ENCODE measurements around the gene SLAMF1. TPM values are rescaled to one million over a fixed set of nuclear protein-coding genes. Genes with fewer than 3 reads are reported as not detected.
"Not testable (repeated sequence)": the region's sequence is repeated elsewhere in the genome, so short reads cannot be mapped to it uniquely, and the experiment has no call there.

The SLAMF1 gene
- total RNA-seq, 4 donors from 2014 or later: 1.1 to 2.2 (median 1.7) TPM; not detected in 1

DNA sequence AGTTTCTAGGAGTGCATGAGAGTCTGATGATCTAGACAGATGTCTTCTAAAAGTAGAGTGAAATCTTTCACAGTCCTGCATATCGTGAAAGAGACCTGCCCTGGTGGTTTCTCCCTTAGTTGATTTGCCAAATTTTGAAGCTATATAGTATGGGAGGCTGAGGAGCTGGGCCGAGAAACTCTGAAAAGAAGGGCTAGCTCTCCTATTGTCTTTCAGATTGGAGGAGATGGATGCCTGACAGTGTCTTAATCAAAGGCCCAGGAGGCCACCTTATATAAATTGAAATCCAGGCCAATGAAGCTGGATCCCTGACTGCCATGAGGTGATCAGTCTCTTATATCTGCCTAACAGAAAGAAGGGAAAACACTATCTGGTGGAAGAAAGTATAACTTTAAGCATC is 49.1 kb downstream of the SLAMF1 start:
- Histone ChIP-seq H3K27ac (no peak overlapping the region), H3K4me1 (no peaks in the 10 kb centered on the region), H3K36me3 (no peaks in the 10 kb centered on the region), H3K27me3 (no peaks in the 10 kb centered on the region), H3K4me3 (no peak overlapping the region), H3K9me3 (peaks cover 0 to 11% (median 8%) of the 10 kb centered on the region in 3 donors)
- intact Hi-C loops (cut with DNase I): no loop called here
- TF ChIP-seq POLR2A (IDR thresholded peaks at IDR 0.05) (no peak), CTCF (IDR thresholded peaks at IDR 0.05) (no peak)
- WGBS, 2 donors: 71 to 77% methylated on average over 2 of the region's 2 CpGs
- DNase-seq: no peak

DNA sequence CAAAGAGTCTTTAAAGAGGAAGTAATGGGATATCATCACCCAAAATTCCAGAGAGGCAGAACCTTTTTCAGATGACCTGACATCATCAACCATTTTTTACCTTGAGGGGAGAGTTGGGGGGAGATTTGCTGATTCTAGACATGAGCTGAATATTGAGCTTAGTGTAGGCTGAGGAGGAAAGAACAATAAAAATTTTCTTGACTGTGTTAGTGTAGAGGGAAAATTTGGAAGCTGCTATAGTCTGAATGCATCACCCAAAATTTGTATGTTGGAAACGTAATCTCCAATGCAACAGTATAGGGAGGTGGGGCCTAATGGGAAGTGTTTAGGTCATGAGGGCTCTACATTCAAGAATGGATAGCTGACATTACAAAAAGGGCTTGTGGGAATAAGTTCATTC is 49.8 kb downstream of the SLAMF1 start:
- H3K36me3 ChIP-seq: no peaks in the 10 kb centered on the region
- H3K4me1 ChIP-seq: no peaks in the 10 kb centered on the region
- TF ChIP-seq CTCF (IDR thresholded peaks at IDR 0.05): no peak
- TF ChIP-seq POLR2A (IDR thresholded peaks at IDR 0.05): no peak
- H3K27me3 ChIP-seq: no peaks in the 10 kb centered on the region
- peaks cover 0 to 11% (median 8%) of the 10 kb centered on the region in 3 donors for H3K9me3 ChIP-seq
- no peak overlapping the region for H3K4me3 ChIP-seq
- WGBS, 2 donors: 71 to 89% methylated on average over 1 of the region's 1 CpG
- intact Hi-C loops (cut with DNase I): no loop called here
- no peak for DNase-seq
- no peak overlapping the region for H3K27ac ChIP-seq

GRCh38 chr1:160590488-160590887 is 56.4 kb downstream of the SLAMF1 start:
- no peaks in the 10 kb centered on the region for H3K36me3 ChIP-seq
- no peak for TF ChIP-seq CTCF (IDR thresholded peaks at IDR 0.05)
- no peak for TF ChIP-seq POLR2A (IDR thresholded peaks at IDR 0.05)
- H3K4me1 ChIP-seq: no peaks in the 10 kb centered on the region
- no peaks in the 10 kb centered on the region for H3K9me3 ChIP-seq
- WGBS, 2 donors: 75 to 86% methylated on average over 1 of the region's 1 CpG
- no peak overlapping the region for H3K27ac ChIP-seq
- no peaks in the 10 kb centered on the region for H3K27me3 ChIP-seq
- no peak overlapping the region for H3K4me3 ChIP-seq
- intact Hi-C loops (cut with DNase I): no loop called here
- no peak for DNase-seq

GRCh38 chr1:160588468-160588867 is 58.4 kb downstream of the SLAMF1 start:
- Histone ChIP-seq H3K4me3 (no peak overlapping the region), H3K4me1 (no peaks in the 10 kb centered on the region), H3K36me3 (no peaks in the 10 kb centered on the region), H3K9me3 (no peaks in the 10 kb centered on the region), H3K27ac (no peak overlapping the region), H3K27me3 (no peaks in the 10 kb centered on the region)
- DNase-seq: no peak
- no peak for TF ChIP-seq CTCF (IDR thresholded peaks at IDR 0.05)
- TF ChIP-seq POLR2A (IDR thresholded peaks at IDR 0.05): no peak
- intact Hi-C loops (cut with DNase I): no loop called here
- 41 to 65% methylated on average over 3 to 4 of the region's 6 CpGs for WGBS, 2 donors

GRCh38 chr1:160584784-160585183 is 62.1 kb downstream of the SLAMF1 start:
- intact Hi-C loops (cut with DNase I): no loop called here
- Histone ChIP-seq H3K36me3 (no peaks in the 10 kb centered on the region), H3K27me3 (no peaks in the 10 kb centered on the region), H3K4me1 (no peaks in the 10 kb centered on the region), H3K9me3 (no peaks in the 10 kb centered on the region), H3K27ac (no peak overlapping the region), H3K4me3 (no peak overlapping the region)
- no peak for TF ChIP-seq POLR2A (IDR thresholded peaks at IDR 0.05)
- no peak for TF ChIP-seq CTCF (IDR thresholded peaks at IDR 0.05)
- DNase-seq: no peak
- WGBS, 2 donors: 85 to 86% methylated on average over 1 of the region's 1 CpG

DNA sequence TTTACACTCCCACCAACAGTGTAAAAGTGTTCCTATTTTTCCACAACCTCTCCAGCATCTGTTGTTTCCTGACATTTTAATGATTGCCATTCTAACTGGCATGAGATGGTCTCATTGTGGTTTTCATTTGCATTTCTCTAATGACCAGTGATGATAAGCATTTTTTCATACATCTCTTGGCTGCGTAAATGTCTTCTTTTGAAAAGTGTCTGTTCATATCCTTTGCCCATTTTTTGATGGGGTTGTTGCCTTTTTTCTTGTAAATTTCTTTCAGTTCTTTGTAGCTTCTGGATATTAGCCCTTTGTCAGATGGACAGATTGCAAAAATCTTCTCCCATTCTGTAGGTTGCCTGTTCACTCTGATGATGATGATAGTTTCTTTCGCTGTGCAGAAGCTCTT is 63.9 kb downstream of the SLAMF1 start:
- H3K9me3 ChIP-seq; H3K27ac ChIP-seq; H3K4me1 ChIP-seq; DNase-seq; intact Hi-C loops (cut with DNase I); H3K4me3 ChIP-seq; H3K27me3 ChIP-seq; H3K36me3 ChIP-seq: not testable (repeated sequence)
- WGBS, 2 donors: 86 to 87% methylated on average over 2 of the region's 2 CpGs
